Measurements from ENCODE around the gene GRAMD2B. TPM values are rescaled to one million over a fixed set of nuclear protein-coding genes. Genes with fewer than 3 reads are reported as not detected.

The GRAMD2B gene
- total RNA-seq, 1 donor = 89.8 TPM

GRCh38 chr5:126513703-126514102 is 90.5 kb downstream of the GRAMD2B start:
- H3K4me2 ChIP-seq (ENCODE audit: insufficient read depth, low read length) = peak overlapping the region; percentile 46
- no peaks in the 10 kb centered on the region for H4K20me1 ChIP-seq (ENCODE audit: insufficient read depth, low read length)
- peak overlapping the region; percentile 12 for H3K4me3 ChIP-seq (ENCODE audit: insufficient read depth, low read length)
- TF ChIP-seq CTCF (IDR thresholded peaks at IDR 0.05; ENCODE audit: extremely low read depth, low read depth, low read length) = no peak
- peaks cover 23% of the 10 kb centered on the region for H3K4me1 ChIP-seq (ENCODE audit: insufficient read depth, low read length)
- no peaks in the 10 kb centered on the region for H3K79me2 ChIP-seq (ENCODE audit: insufficient read depth, low read length)
- DNase-seq (ENCODE audit: insufficient read length, low spot score, missing footprints) = no peak
- no peaks in the 10 kb centered on the region for H3K27me3 ChIP-seq (ENCODE audit: insufficient read depth, low read length)
- H3K36me3 ChIP-seq (ENCODE audit: insufficient read depth, low read length) = no peaks in the 10 kb centered on the region
- H3K27ac ChIP-seq (ENCODE audit: low read depth, low read length) = peak overlapping the region; percentile 48
- peak overlapping the region; percentile 75 for H2AFZ ChIP-seq (ENCODE audit: low read length)
- H3K9me3 ChIP-seq (ENCODE audit: low read depth, low read length) = no peaks in the 10 kb centered on the region

GRCh38 chr5:126514131-126514557 is 90.9 kb downstream of the GRAMD2B start:
- Histone ChIP-seq H3K36me3 (ENCODE audit: insufficient read depth, low read length) (no peaks in the 10 kb centered on the region), H3K9me3 (ENCODE audit: low read depth, low read length) (no peaks in the 10 kb centered on the region), H3K79me2 (ENCODE audit: insufficient read depth, low read length) (no peaks in the 10 kb centered on the region), H3K27me3 (ENCODE audit: insufficient read depth, low read length) (no peaks in the 10 kb centered on the region), H3K4me2 (ENCODE audit: insufficient read depth, low read length) (peak overlapping the region; percentile 46), H2AFZ (ENCODE audit: low read length) (peak overlapping the region; percentile 75), H4K20me1 (ENCODE audit: insufficient read depth, low read length) (no peaks in the 10 kb centered on the region), H3K4me3 (ENCODE audit: insufficient read depth, low read length) (no peak overlapping the region), H3K4me1 (ENCODE audit: insufficient read depth, low read length) (peaks cover 23% of the 10 kb centered on the region), H3K27ac (ENCODE audit: low read depth, low read length) (peak overlapping the region; percentile 48)
- DNase-seq (ENCODE audit: insufficient read length, low spot score, missing footprints) = no peak
- TF ChIP-seq CTCF (IDR thresholded peaks at IDR 0.05; ENCODE audit: extremely low read depth, low read depth, low read length) = no peak

- no peak overlapping the region for H2AFZ ChIP-seq (ENCODE audit: low read length)
- no peaks in the 10 kb centered on the region for H3K9me3 ChIP-seq (ENCODE audit: low read depth, low read length)
- no peaks in the 10 kb centered on the region for H3K36me3 ChIP-seq (ENCODE audit: insufficient read depth, low read length)
- H3K27ac ChIP-seq (ENCODE audit: low read depth, low read length) = peak overlapping the region; percentile 29
- H3K4me2 ChIP-seq (ENCODE audit: insufficient read depth, low read length) = no peak overlapping the region
- no peak for DNase-seq (ENCODE audit: insufficient read length, low spot score, missing footprints)
- TF ChIP-seq CTCF (IDR thresholded peaks at IDR 0.05; ENCODE audit: extremely low read depth, low read depth, low read length) = no peak
- H3K27me3 ChIP-seq (ENCODE audit: insufficient read depth, low read length) = no peaks in the 10 kb centered on the region
- no peak overlapping the region for H3K4me3 ChIP-seq (ENCODE audit: insufficient read depth, low read length)
- no peaks in the 10 kb centered on the region for H4K20me1 ChIP-seq (ENCODE audit: insufficient read depth, low read length)
- H3K79me2 ChIP-seq (ENCODE audit: insufficient read depth, low read length) = no peaks in the 10 kb centered on the region
- peaks cover 24% of the 10 kb centered on the region for H3K4me1 ChIP-seq (ENCODE audit: insufficient read depth, low read length)
Observed at GRCh38 chr5:126514558-126515141, 91.4 kb downstream of the GRAMD2B start.

GRCh38 chr5:126515337-126515736 is 92.1 kb downstream of the GRAMD2B start:
- Histone ChIP-seq H3K4me3 (ENCODE audit: insufficient read depth, low read length) (no peak overlapping the region), H3K36me3 (ENCODE audit: insufficient read depth, low read length) (no peaks in the 10 kb centered on the region), H3K4me2 (ENCODE audit: insufficient read depth, low read length) (no peak overlapping the region), H4K20me1 (ENCODE audit: insufficient read depth, low read length) (no peaks in the 10 kb centered on the region), H3K4me1 (ENCODE audit: insufficient read depth, low read length) (peaks cover 31% of the 10 kb centered on the region), H3K9me3 (ENCODE audit: low read depth, low read length) (no peaks in the 10 kb centered on the region), H3K27ac (ENCODE audit: low read depth, low read length) (no peak overlapping the region), H2AFZ (ENCODE audit: low read length) (no peak overlapping the region), H3K27me3 (ENCODE audit: insufficient read depth, low read length) (no peaks in the 10 kb centered on the region), H3K79me2 (ENCODE audit: insufficient read depth, low read length) (no peaks in the 10 kb centered on the region)
- no peak for TF ChIP-seq CTCF (IDR thresholded peaks at IDR 0.05; ENCODE audit: extremely low read depth, low read depth, low read length)
- no peak for DNase-seq (ENCODE audit: insufficient read length, low spot score, missing footprints)

Measured in osteoblast (primary cell).